Fibroblast of lung (primary cell): ENCODE data around the gene HECW1.

Source experiments
- CTCF ChIP-seq, 2 donors: IDR thresholded peaks in 1 of 2; conservative IDR thresholded peaks in 1 of 2; 1 replicate in 1 of 2; 2 replicates in 1 of 2; pipeline ENCODE4 v1.5.1; 2011 to 2012; ENCODE audit warnings: low read length in 2 of 2, control low read depth in 1 of 2, inconsistent platforms in 1 of 2, low read depth in 1 of 2, mild to moderate bottlenecking in 1 of 2
- EZH2 ChIP-seq: IDR thresholded peaks from 2 replicates; pipeline ENCODE4 v1.5.1; 2012; ENCODE audit warnings: low read length, control low read depth, mild to moderate bottlenecking; ENCODE audit errors: missing control alignments

GRCh38 chr7:43506460-43506859 is 394.0 kb downstream of the HECW1 start:
- TF ChIP-seq CTCF (conservative IDR thresholded peaks at IDR 0.05 in 1 of 2, IDR thresholded peaks at IDR 0.05 in 1 of 2; ENCODE audit: low read depth in 1 of 2, low read length in 2 of 2) = no peak
- no peak for TF ChIP-seq EZH2
